Astrocyte (in vitro differentiated cells and primary cell): ENCODE measurements around the gene SVOPL. TPM values are rescaled to one million over a fixed set of nuclear protein-coding genes. Genes with fewer than 3 reads are reported as not detected.

Experiments used
- DNase-seq: peaks from one replicate; pipeline ENCODE4 v3.0.0-alpha.2; 2010; ENCODE audit warnings: low read depth
- FAIRE-seq: peaks from 2 replicates; lab custom pipeline; 2011; peaks lifted over from hg19 to GRCh38; lab: Jason Lieb, UNC
- H2AFZ ChIP-seq: 2 replicates; pipeline ENCODE4 v1.6.0; 2012; ENCODE audit warnings: low read depth, low read length, inconsistent platforms
- H3K27ac ChIP-seq: 2 replicates; pipeline ENCODE4 v1.5.1; 2011; ENCODE audit warnings: low read depth, low read length, inconsistent platforms
- H3K27me3 ChIP-seq: 2 replicates; pipeline ENCODE4 v1.6.0; 2011; ENCODE audit warnings: low read length, inconsistent platforms; ENCODE audit not compliant: insufficient read depth
- H3K36me3 ChIP-seq: 2 replicates; pipeline ENCODE4 v1.5.1; 2011; ENCODE audit warnings: low read length, inconsistent platforms; ENCODE audit not compliant: insufficient read depth
- H3K4me1 ChIP-seq: 2 replicates; pipeline ENCODE4 v1.5.1; 2011; ENCODE audit warnings: low read length, inconsistent platforms; ENCODE audit not compliant: insufficient read depth
- H3K4me2 ChIP-seq: 2 replicates; pipeline ENCODE4 v1.6.0; 2012; ENCODE audit warnings: low read length, inconsistent platforms
- H3K4me3 ChIP-seq: 2 replicates; pipeline ENCODE4 v1.5.1; 2011; ENCODE audit warnings: low read depth, mild to moderate bottlenecking, low read length, inconsistent platforms; ENCODE audit not compliant: insufficient read depth
- H3K79me2 ChIP-seq: 2 replicates; pipeline ENCODE4 v1.6.0; 2012; ENCODE audit warnings: mild to moderate bottlenecking, low read length, inconsistent platforms; ENCODE audit not compliant: insufficient read depth
- H3K9ac ChIP-seq: 2 replicates; pipeline ENCODE4 v1.6.0; 2012; ENCODE audit warnings: mild to moderate bottlenecking, low read length, inconsistent platforms
- H3K9me3 ChIP-seq: 2 replicates; pipeline ENCODE4 v1.5.1; 2012; ENCODE audit warnings: low read depth, mild to moderate bottlenecking, low read length, inconsistent platforms; ENCODE audit not compliant: insufficient read depth
- H4K20me1 ChIP-seq: 2 replicates; pipeline ENCODE4 v1.6.0; 2012; ENCODE audit warnings: low read length, inconsistent platforms; ENCODE audit not compliant: insufficient read depth
- H3K27ac Mint-ChIP-seq: one replicate; pipeline ENCODE4 v1.8.0; 2021; ENCODE audit warnings: mild to moderate bottlenecking, mixed read lengths; ENCODE audit not compliant: unreplicated experiment
- H3K27me3 Mint-ChIP-seq: one replicate; pipeline ENCODE4 v1.8.0; 2021; ENCODE audit warnings: low read depth, mixed read lengths; ENCODE audit not compliant: unreplicated experiment
- H3K36me3 Mint-ChIP-seq: one replicate; pipeline ENCODE4 v1.8.0; 2021; ENCODE audit warnings: low read depth, mixed read lengths; ENCODE audit not compliant: unreplicated experiment
- H3K4me1 Mint-ChIP-seq: one replicate; pipeline ENCODE4 v1.8.0; 2021; ENCODE audit warnings: low read depth, mixed read lengths; ENCODE audit not compliant: unreplicated experiment
- H3K4me3 Mint-ChIP-seq: one replicate; pipeline ENCODE4 v1.8.0; 2021; ENCODE audit warnings: mild to moderate bottlenecking, moderate library complexity, mixed read lengths; ENCODE audit not compliant: unreplicated experiment
- H3K9me3 Mint-ChIP-seq: one replicate; pipeline ENCODE4 v1.8.0; 2021; ENCODE audit warnings: mild to moderate bottlenecking, mixed read lengths; ENCODE audit not compliant: unreplicated experiment
- EZH2 ChIP-seq: IDR thresholded peaks from 2 replicates; pipeline ENCODE4 v1.6.1; 2012; ENCODE audit warnings: mild to moderate bottlenecking, low read length, inconsistent platforms; ENCODE audit not compliant: insufficient read depth
- total RNA-seq: library from RNA; stranded (reverse); gene quantifications from 2 replicates; pipeline ENCODE4 v1.2.1, GENCODE V29; 2021
- TF ChIP-seq, protein P1 (sequence below): IDR thresholded peaks from 2 replicates; pipeline ENCODE4 v1.5.1; 2011; ENCODE audit warnings: low read depth, mild to moderate bottlenecking, inconsistent platforms, low read length, moderate library complexity; ENCODE audit not compliant: insufficient read depth

Gene SVOPL
- total RNA-seq, 1 donor from 2014 or later, result 0.34 TPM

DNA sequence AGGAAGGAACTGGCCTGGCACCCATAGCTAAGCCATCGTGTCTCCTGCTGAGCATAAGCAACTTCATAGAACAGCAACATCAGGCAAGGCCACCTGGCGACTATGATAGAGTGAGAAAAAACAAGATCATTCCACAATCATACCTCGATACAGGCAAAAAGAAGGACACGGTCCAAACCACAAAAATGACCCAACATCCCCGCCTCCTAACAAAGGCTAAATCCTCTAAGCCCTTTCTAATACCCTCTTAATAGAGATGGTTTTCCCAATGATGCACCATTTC is 40.2 kb upstream of the SVOPL start:
- Mint-ChIP-seq H3K4me3 (no peak overlapping the region), H3K36me3 (peaks cover 3% of the 10 kb centered on the region), H3K27ac (peak overlapping the region; percentile 80), H3K9me3 (no peaks in the 10 kb centered on the region), H3K27me3 (no peaks in the 10 kb centered on the region), H3K4me1 (peaks cover 24% of the 10 kb centered on the region)
- no peak for FAIRE-seq
- H3K4me2 ChIP-seq, result no peak overlapping the region
- H2AFZ ChIP-seq, result peak overlapping the region; percentile 42
- no peaks in the 10 kb centered on the region for H3K9me3 ChIP-seq
- H4K20me1 ChIP-seq, result no peaks in the 10 kb centered on the region
- H3K4me1 ChIP-seq, result peaks cover 8% of the 10 kb centered on the region
- no peak for TF ChIP-seq EZH2
- TF ChIP-seq, protein P1, sequence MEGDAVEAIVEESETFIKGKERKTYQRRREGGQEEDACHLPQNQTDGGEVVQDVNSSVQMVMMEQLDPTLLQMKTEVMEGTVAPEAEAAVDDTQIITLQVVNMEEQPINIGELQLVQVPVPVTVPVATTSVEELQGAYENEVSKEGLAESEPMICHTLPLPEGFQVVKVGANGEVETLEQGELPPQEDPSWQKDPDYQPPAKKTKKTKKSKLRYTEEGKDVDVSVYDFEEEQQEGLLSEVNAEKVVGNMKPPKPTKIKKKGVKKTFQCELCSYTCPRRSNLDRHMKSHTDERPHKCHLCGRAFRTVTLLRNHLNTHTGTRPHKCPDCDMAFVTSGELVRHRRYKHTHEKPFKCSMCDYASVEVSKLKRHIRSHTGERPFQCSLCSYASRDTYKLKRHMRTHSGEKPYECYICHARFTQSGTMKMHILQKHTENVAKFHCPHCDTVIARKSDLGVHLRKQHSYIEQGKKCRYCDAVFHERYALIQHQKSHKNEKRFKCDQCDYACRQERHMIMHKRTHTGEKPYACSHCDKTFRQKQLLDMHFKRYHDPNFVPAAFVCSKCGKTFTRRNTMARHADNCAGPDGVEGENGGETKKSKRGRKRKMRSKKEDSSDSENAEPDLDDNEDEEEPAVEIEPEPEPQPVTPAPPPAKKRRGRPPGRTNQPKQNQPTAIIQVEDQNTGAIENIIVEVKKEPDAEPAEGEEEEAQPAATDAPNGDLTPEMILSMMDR, result no peak
- no peaks in the 10 kb centered on the region for H3K79me2 ChIP-seq
- DNase-seq, result no peak
- H3K9ac ChIP-seq, result no peak overlapping the region
- no peak overlapping the region for H3K4me3 ChIP-seq
- no peaks in the 10 kb centered on the region for H3K27me3 ChIP-seq
- H3K27ac ChIP-seq, result no peak overlapping the region
- H3K36me3 ChIP-seq, result no peaks in the 10 kb centered on the region

DNA sequence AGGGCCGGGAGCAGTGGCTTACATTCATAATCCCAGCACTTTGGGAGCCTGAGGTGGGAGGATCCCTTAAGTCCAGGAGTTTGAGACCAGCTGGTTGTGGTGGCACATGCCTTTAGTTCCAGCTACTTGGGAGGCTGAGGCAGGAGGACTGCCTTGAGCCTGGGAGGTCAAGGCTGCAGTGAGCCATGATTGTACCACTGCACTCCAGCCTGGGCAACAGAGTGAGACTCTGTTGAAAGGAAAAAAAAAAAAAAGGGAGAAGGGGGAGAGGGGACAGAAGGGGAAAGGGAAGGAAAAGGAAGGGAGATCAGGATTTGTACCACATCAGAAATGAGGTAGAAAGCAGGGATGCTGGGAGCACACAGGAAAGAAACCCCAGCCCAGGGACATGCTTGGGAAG is 38.7 kb upstream of the SVOPL start:
- peaks cover 3% of the 10 kb centered on the region for H3K27me3 Mint-ChIP-seq
- peak overlapping the region; percentile 6 for H3K27ac Mint-ChIP-seq
- H3K9me3 Mint-ChIP-seq, result no peaks in the 10 kb centered on the region
- Histone ChIP-seq H3K27ac (no peak overlapping the region), H3K9ac (no peak overlapping the region), H3K4me1 (peaks cover 8% of the 10 kb centered on the region), H3K27me3 (no peaks in the 10 kb centered on the region), H3K79me2 (no peaks in the 10 kb centered on the region), H3K4me2 (no peak overlapping the region), H3K36me3 (no peaks in the 10 kb centered on the region), H3K9me3 (no peaks in the 10 kb centered on the region), H4K20me1 (no peaks in the 10 kb centered on the region), H3K4me3 (no peak overlapping the region), H2AFZ (no peak overlapping the region)
- no peak overlapping the region for H3K4me3 Mint-ChIP-seq
- DNase-seq, result no peak
- TF ChIP-seq EZH2, result no peak
- TF ChIP-seq, protein P1, result no peak
- H3K36me3 Mint-ChIP-seq, result peaks cover 3% of the 10 kb centered on the region
- H3K4me1 Mint-ChIP-seq, result peaks cover 24% of the 10 kb centered on the region
- FAIRE-seq, result no peak

DNA sequence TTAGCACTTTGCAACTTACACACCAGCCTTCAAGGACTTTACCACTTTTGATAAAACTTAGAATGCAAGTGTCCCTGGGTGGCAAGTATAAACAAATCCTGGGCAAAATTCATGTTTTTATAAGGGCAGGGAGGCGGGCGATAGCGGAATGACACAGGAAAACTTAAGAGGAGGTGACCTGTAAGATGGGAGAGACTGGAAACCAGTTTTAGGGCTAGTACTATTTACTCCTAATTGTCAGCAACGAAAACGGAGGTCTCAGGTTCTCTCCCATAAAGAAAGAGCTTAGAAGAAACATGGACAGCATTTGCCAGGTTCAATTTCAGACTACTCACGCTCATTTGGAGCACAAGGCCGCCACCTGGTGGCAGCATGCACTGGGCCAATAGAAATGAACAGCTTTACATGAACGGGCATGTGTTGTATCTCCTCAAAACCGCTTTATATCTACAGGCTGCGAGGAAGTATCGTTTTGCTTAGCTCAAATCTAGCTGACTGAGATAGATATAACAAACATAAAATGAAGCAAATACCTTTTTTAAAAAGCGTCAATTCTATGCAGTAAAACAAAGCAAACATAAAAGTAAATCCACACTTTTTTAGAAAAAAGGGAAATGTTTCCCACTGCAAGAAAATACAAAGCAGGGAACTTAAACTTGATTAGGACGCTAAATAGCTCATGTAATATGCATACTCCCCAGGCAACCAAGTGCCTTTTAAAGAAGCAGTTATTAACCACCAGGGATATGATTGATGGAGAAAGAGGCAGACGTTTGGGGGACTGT is 37.6 kb upstream of the SVOPL start:
- Histone ChIP-seq H3K4me2 (peak overlapping the region; percentile 67), H3K9ac (peak overlapping the region; percentile 44), H4K20me1 (no peaks in the 10 kb centered on the region), H3K79me2 (no peaks in the 10 kb centered on the region), H3K27me3 (no peaks in the 10 kb centered on the region), H3K4me3 (no peak overlapping the region), H3K4me1 (peaks cover 8% of the 10 kb centered on the region), H3K9me3 (no peaks in the 10 kb centered on the region), H3K36me3 (no peaks in the 10 kb centered on the region), H2AFZ (peak overlapping the region; percentile 49), H3K27ac (no peak overlapping the region)
- peaks cover 3% of the 10 kb centered on the region for H3K36me3 Mint-ChIP-seq
- DNase-seq, result peak; percentile 64
- no peaks in the 10 kb centered on the region for H3K9me3 Mint-ChIP-seq
- H3K27me3 Mint-ChIP-seq, result peaks cover 8% of the 10 kb centered on the region
- H3K27ac Mint-ChIP-seq, result peak overlapping the region; percentile 70
- peak; percentile 56 for FAIRE-seq
- peak overlapping the region; percentile 27 for H3K4me3 Mint-ChIP-seq
- H3K4me1 Mint-ChIP-seq, result peaks cover 24% of the 10 kb centered on the region
- TF ChIP-seq, protein P1, result peak; percentile 99
- no peak for TF ChIP-seq EZH2
